Stimulated activated CD8-positive, alpha-beta memory T cell treated with anti-CD3 and anti-CD28 coated beads, Interleukin-15, amount 100 ng/mL, for 24 hours (primary cell): ENCODE measurements around the gene STARD5.
"Not testable (repeated sequence)": the region's sequence is repeated elsewhere in the genome, so short reads cannot be mapped to it uniquely, and the experiment has no call there.

Experiments used
- DNase-seq: peaks from one replicate; pipeline ENCODE4 v3.0.0-alpha.2; 2020; ENCODE audit warnings: low read depth

The STARD5 gene, protein sequence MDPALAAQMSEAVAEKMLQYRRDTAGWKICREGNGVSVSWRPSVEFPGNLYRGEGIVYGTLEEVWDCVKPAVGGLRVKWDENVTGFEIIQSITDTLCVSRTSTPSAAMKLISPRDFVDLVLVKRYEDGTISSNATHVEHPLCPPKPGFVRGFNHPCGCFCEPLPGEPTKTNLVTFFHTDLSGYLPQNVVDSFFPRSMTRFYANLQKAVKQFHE

DNA sequence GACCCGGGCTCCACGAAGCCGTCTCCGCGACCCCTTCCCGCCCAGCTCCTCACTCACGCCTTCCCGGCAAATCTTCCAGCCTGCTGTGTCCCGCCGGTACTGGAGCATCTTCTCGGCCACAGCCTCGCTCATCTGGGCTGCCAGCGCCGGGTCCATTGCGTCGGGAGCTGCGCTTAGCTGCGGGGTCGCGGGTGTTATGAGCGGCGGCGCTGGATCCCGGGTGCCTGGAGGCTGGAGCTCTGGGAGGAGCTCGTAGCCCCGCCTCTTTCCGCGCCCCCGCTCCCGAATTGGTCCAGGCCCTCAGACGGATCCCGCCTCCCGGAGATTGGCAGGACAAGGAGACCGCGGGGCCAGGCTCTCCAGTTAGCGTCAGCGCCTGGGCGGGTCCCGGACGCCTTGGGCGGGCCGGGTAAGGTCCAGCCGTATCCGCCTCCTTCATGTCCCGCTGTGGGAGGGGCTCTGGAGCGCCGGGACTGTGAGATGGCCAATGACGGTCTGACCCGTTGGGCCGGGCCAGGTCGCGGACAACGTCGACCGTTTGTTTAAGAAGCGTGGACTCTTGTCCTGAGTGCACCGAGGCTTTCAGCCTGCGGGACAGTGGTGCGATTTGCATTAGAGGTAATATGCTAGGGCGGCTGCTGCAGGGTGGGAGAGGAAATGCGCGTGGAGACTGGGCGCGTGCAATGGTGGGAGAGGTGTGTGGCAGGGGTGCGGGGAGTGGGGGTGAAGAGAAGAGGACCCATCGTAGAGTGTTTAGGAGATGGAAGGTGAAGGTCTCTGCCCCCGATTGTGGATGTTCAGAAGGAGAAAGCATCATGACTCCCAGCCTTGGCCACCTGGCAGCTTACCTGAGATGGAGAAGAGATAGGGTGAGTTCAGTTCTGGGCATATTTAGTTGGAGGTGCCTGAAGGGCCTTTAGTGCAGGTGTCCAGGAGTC is at the start of gene STARD5:
STARD5 (minus strand) TSS at position 198 of the 938 bp plus-strand sequence; CDS start at position 156, 42 bp downstream.
- DNase-seq, result peak; percentile 85

DNA sequence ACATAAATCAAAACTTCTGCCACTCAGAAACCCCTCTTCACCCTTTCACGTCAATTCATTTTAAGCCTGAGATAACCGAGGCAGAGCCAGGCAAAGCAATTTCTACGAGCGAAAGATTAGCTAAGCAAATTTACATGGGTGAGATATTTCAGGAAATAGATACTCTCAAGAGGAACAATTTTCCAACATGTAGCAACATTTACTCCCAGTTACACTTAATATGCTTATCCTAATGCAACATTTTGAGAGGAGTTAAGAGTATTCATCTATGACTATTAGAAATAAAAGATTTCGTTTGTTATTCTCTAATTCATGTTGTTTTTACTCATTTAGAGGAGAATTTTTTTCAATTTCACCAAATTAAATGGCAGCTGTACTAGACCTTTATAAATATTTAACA is 49.2 kb upstream of the STARD5 start:
- DNase-seq, result no peak

DNA sequence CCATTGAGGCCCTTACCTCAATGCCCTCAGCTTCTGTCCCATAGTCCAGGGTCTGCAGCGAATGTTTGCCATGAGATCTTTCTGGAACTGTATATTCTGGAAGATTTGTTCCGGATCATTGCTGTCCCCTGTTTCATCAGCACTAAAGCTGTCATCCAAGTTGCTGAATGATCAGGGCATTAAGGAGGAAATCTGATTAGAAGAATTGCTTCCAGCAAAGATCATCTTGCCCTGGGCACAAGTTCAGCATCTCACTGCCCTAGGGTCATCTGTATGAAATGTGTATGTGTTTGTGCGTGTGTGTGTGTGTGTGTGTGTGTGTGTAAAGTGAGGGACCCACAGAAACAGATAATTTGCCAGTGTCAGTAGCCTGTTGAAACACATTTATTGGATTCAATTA is 48.6 kb upstream of the STARD5 start:
- no peak for DNase-seq

DNA sequence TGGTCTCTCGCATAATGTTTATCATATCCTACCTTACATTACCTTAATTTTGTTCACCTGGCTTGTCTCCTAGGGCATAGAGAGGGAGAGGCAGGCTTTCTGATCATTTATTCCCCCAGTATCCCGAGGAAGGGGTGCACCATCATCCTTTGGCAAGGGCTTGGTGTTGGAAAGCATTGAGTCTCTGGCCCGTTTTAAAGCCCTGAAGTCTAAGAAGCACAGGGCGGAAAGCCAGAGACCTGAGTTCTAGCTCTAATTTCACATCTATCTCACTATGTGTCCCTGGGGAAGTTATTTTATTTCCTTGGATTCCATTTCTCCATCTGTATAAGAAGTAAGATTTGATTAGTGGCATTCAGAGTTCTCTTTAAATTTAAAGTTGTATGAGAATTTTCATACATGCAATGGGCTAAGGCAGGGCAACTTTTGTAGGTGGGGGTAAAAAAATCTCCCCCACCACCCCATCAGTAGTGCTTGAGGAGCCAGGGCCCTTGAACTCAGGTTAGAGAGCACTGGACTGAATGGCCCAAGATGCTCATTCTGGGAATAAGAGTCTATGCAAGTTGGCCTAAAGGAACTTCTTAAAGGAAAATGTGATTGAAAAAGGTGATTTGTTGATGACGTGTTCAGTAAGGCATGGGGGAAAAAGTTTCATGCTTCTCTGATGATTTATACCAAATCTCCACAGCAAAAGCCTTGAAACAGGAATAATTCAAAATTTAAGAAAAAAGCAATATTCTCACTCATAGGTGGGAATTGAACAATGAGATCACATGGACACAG is 40.0 kb upstream of the STARD5 start:
- no peak for DNase-seq

DNA sequence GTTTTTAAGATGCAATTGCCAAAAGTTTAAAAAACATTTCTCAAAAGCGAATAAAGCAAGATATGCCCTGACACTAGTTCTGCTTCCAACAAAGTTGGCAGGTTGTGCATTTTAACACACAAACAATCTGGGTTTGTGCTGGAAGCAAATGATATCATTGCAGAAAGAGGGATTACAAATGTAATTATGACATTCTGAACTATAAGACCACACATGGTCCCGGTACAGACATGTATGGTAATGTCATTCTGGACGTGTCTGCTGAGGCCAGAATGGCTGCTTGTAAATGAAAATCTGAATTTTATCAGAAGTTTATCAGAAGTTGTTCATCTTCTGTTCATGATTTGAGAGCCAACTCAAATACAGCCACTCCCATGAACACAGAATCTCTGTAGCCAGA is 39.3 kb upstream of the STARD5 start:
- DNase-seq, result no peak

DNA sequence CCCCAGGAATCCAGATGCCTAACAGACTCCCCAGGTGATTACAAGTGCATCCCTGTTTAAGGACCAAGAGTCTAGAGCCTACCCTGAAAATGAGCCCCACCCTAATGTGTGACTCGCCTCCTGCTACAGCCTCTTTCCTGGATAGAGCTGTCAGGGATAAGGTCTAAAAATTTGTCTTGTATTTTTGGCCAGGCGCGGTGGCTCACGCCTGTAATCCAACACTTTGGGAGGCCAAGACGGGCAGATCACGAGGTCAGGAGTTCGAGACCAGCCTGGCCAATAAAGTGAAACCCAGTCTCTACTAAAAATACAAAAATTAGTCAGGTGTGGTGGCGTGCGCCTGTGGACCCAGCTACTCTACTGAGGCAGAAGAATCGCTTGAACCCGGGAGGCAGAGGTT is 38.8 kb upstream of the STARD5 start:
- no peak for DNase-seq

DNA sequence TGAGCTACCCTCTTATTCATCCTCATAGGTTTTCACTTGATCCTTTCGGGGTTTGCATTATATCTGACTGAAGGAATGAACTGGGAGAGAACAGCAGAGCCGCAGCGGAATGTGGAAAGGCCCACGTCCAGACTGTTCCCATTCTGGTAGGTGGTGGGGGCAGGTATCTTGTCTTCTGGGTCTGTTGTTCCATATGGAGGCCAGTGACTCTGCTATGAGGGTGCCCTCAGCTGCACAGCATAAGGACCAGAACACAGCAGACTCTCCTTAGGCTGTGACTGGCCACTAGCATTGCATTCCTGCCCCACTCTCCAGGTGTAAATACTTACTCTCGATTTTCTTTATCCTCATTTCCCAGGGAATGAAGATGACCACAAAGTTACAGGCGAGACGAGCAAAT is 38.0 kb upstream of the STARD5 start:
- DNase-seq, result no peak

DNA sequence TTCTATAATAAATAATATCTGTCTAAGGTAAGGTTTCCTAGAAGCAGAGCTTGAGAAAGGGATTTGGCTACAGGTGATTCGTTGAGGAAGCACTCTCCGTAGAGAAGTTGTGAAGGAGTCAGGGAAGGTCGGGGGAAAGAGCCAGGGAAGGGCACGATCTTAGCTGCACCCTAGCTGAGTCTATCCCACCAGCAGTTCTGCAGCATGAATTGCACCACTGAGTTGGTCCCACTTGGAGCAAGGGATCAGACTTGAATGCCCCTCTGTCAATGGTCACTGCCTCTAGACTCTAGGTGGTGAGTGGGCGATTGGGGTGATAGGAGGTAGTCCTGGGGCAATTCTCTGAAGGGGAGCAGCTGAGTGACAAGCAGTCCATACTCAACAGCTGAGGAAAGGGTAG is 36.5 kb upstream of the STARD5 start:
- no peak for DNase-seq

DNA sequence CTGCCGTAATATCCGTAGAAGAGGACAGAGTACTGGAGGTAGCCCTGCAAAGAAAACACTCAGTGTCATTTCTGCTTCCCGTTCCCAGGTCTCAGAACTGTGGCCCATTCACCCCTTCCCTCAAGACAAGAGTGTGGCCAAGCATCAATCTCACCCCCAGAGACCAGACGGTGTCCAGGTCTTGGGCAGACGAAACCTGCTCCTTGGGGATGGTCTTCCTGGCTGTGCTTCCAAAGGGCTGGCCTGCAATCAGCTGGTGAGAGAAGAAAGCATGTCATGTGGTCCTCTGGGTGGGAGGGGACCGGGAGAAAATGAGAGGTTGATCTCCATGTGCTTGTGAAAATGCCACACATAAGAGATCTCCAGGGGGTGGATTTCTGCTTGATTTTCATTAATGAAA is 34.3 kb upstream of the STARD5 start:
- no peak for DNase-seq

DNA sequence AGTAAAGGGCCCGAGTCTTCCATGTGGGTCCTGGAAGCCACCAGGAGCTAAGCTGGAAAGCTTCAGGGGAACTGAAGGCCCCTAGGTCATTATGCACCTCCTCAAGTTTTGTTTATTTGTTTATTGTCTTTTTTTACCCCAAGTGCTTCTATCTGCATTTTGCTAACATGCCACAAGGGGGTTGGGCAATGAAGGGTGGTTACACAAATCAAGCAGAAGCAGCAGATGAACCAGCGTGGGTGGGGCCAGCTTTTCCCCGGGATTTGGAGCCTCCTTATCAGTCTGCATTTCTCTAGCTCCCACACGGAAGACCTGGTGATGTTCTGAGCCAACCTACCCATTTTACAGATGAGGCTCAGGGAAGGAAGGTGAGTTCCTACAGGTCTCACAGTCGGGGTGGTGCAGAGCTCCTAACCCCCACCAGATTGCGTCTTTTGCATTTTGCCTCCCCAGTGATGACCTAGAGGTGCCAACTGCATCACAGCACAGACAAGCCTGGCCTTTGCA is 33.3 kb upstream of the STARD5 start:
- DNase-seq, result no peak

DNA sequence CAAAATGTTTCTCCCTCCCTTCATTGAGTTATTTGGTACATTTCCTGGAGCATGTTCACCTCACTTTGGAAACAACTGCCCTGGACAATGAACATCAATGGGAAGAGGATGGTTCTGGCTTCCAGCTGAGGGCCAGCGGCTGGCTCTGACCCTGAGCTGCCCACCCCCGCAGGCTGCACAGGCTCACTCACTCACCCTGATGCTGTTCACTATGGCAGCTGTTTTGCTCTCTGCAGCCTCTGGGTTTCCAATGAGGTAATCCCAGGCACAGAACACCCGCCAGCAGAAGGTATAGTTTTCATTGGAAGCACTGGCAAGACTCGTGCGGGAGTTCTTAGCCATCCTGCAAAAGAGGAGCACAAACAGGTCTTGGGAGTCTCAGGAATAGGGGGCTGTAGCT is 32.3 kb upstream of the STARD5 start:
- DNase-seq, result no peak

DNA sequence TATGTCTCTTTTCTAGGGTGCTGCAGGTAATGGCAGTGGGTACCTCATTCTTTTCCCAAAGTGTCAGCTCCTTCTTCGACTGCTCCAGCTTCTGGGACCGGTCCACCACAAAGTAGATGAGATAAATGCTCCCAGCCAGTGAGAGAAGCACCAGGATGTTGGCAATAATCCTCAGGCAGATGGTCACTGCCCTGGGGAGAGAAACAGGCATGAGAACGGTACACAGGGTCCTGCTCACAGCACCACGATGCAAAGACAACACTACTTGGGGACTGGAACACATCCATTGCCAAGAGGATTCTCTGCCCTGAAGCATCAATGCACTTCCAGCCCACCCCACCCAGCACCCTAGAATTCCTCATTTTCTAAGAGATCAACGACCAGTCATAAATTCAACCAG is 27.7 kb upstream of the STARD5 start:
- no peak for DNase-seq

DNA sequence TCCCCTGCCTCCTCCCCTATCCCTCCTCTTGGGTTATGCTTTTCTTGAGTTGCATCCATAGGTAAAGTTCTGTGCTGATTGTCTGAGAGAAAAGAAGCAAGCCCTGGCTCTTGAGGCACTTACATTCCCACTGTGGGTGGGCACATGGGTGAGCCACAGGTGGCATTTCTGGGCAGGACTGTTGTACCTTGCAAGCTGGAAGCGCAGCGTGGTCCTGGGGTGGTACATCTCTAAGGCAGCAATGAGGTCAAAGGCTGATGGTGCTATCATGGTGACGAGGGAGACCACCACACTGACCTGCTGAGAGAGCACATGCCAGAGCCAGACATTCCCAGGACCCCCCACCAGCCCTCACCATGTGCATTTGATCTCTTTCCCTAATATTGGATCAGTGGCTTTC is 25.3 kb upstream of the STARD5 start:
- DNase-seq, result no peak

DNA sequence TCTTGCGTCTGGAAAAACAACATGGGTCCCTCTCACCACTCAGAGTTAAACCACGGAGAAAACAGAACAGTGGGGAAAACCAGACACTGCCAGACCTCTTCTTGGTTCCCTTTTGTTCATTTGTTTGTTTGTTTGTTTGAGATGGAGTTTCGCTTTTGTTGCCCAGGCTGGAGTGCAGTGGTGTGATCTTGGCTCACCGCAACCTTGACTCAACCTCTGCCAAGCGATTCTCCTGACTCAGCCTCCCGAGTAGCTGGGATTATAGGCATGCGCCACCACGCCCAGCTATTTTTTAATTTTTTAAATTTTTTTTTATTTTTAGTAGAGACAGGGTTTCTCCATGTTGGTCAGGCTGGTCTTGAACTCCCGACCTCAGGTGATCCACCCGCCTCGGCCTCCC is 24.8 kb upstream of the STARD5 start:
- not testable (repeated sequence) for DNase-seq

DNA sequence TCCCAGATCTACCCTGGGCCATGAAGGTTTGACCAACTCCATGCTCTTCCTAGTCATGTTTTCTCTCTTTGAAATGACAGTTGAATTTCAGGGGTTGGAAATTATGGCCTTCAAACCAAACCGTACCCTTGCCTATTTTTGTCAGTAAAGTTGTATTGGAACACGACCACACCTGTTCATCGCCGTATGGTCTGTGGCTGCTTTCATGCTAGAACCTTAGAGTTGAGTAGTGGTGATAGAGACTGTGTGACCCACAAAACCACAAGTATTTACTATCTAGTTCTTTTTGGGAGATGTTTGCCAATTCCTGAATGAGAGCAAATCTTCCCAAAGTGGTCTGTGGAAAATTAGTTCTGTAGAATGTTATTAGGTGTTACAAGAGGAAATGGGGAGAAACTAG is 24.0 kb upstream of the STARD5 start:
- no peak for DNase-seq

DNA sequence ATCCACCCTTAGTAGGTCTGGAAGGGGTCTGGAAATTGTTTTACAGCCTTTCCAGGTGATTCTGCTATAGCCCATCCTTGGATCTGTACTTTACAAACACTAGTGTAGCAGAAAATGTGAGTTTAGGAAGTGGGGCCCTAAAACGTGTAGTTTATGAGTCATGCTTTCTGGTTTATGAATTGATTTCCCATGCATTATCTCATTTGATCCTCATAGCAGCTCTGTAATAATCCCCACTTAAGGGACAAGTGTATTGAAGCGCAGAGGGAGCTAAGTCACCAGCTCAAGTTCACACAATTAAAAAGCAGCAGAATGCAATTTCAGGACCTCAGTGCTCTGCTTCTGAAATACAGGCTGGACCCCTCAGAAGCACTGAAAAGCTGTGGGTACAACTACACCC is 22.7 kb upstream of the STARD5 start:
- no peak for DNase-seq

DNA sequence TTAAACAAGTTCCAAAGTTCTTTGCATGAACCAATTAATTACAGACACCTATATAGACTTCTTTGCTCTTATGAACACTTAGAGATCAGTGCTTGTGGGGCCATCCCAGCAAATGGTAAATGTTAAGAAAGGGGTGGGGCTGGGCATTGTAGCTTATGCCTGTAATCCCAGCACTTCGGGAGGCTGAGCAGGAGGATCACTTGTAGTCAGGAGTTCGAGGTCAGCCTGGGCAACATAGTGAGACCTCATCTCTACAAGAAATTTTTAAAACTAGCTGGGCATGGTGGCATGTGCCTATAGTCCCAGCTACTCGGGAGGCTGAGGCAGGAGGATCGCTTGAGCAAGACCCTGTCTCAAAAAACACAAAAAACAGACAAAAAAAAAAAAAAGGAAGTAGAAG is 19.4 kb upstream of the STARD5 start:
- DNase-seq, result no peak

DNA sequence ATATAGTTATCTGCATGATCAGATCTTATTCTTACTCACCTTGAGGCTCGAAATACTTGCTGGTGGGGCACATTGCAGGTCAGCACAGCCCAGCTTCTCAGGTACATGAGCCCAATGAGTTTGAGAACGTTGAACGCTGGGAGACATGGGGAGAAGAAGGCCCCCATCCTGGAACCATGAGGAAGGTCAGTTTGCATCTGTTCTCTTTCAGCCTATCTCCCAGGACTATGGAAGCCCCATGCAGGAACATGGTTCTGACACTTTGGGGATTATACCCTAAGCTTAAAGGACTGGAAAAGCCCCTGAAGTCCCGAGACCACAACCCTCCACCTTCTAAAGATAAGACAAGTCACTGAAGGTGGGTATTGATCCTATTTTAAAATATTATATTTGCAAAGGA is 17.4 kb upstream of the STARD5 start:
- DNase-seq, result no peak

DNA sequence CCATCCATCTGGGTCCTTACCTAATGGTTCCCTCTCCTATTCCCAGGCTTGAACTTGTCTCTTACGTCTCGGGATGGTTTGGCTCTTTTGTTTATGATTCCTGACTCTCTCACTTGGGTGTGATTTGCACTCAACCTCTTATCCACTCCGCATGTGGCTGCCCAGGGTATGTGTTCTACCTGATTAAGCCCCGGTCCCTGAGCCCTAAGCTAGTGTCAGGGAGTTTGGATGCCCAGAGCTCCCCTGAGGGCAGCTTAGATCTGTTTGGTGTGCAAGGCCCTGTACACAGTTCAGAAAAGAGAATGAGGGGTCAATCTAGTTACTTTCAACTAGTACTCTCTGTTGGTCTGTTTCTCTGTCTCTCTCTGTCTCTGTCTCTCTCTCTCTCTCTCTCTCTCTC is 15.9 kb upstream of the STARD5 start:
- DNase-seq, result no peak

DNA sequence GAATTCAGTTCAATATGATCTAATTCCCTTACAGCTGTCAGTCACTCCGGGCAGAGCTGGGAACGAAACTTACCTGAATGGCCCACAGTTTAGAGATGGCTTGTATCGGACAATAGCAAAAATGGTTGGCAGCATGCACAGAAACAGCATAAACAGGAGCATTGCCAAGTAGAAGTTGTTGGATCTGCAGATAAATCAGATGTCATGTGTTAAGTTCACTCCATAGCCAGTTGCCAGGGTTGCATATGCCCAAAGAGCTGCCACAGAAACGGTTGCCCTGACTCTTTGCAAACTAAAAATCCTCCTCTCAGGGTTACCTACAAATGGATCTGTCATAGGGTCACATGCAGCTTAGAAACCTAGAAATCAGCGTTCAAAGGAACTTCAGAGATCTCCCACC is 15.4 kb upstream of the STARD5 start:
- no peak for DNase-seq

DNA sequence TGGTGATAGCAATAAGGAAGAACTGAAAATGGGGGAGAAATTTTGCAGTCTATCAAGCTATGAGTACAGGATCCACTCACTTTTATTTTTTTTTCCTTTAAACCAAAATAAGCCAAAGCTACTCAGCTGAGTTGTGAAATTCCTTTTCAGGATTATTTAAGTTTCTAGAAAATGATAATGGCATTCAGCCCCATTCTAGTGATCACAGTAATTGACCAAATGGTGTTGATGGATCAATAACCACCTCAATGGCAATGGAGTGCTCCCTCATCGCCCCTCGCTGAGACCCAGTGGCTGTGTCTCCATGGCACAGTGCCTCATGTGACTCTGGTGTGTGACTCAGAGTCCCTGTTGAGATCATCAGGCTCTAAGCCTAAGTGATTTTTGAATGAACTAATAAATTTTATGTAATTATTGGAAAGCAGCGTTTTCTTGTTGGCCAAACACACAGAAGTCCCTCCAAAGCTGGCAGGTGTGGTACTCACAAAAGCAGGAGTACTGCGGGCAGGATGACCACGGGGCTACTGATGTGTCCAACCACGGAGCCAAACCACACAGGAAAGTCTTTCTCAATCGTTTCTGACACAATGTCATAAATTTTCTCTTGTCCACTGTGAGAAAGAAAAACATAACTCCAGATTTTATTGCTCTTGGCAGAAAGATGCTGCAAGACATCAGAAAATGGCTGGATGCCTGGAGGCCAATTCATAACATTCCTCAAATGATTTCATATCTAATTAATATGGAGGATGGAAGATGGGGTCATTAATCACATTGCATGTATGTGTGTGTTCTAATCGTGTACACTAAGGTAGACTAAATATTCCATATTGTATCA is 14.4 kb upstream of the STARD5 start:
- DNase-seq, result no peak

DNA sequence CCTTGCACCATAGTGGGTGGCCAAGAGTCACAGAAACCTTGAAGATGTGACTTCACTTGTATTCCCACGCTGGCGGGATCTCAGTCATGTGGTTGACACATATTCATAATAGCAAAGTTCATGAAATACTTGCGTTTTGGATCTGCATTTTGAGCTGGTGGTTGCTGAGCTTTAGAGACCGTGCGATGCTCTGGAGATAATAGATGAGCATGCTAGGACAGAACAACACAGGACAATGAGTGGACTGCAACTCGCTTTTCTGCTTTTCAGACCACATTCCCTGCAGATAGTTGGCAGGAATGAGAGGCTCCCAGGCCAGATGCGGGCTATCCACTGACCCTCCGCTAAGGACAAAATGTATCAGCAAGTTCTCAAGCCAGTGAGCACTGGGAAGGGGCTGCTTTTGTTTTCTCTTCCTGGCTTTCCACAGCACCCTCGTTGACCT is 13.8 kb upstream of the STARD5 start:
- DNase-seq, result no peak
